ENCODE measurements around the gene MOB3A. TPM values are rescaled to one million over a fixed set of nuclear protein-coding genes. Genes with fewer than 3 reads are reported as not detected.

MOB3A gene
- total and polyA plus RNA-seq, 7 experiments from 2014 or later = 49.5 to 269 (median 114) TPM

- ATAC-seq (no peak), DNase-seq (peak in 1 of 9 donors; percentile 28)
- Mint-ChIP-seq H3K27me3 (no peaks in the 10 kb centered on the region), H3K9me3 (no peaks in the 10 kb centered on the region), H3K4me3 (peak overlapping the region in 8 of 10 donors; percentile 6 to 86 (median 45)), H3K27ac (peak overlapping the region in 8 of 9 donors; percentile 21 to 82 (median 75)), H3K36me3 (peaks cover 0 to 11% (median 0%) of the 10 kb centered on the region in 5 donors), H3K4me1 (peaks cover 4 to 66% (median 33%) of the 10 kb centered on the region in 7 donors)
- Histone ChIP-seq H3K27ac (ENCODE audit: low read depth, low read length) (peak overlapping the region; percentile 87), H3K27me3 (ENCODE audit: control insufficient read depth in 2 of 2, insufficient read depth in 2 of 2, low read length in 2 of 2) (no peaks in the 10 kb centered on the region), H3K36me3 (ENCODE audit: control insufficient read depth in 2 of 3, insufficient read depth in 3 of 3, low read length in 3 of 3) (peaks cover 0 to 71% (median 16%) of the 10 kb centered on the region in 3 experiments), H3K9me3 (ENCODE audit: control insufficient read depth in 2 of 3, low read length in 3 of 3) (no peaks in the 10 kb centered on the region), H3K4me1 (ENCODE audit: control insufficient read depth in 2 of 2, insufficient read depth in 2 of 2, low read length in 2 of 2) (peaks cover 48 to 69% of the 10 kb centered on the region in 2 donors), H3K4me3 (ENCODE audit: low read length) (no peak overlapping the region)
- CTCF ChIA-PET = interaction anchor here (0.5 to 1.1 kb wide), 3 partner anchors 13 to 226 kb away, joined by 3 to 4 read pairs (median 3); no protein-coding TSS in a partner anchor
- POLR2A ChIA-PET = interaction anchor here (1.2 to 2.6 kb wide), 6 partner anchors 12 to 36 kb away, joined by 3 to 10 read pairs (median 4); no protein-coding TSS in a partner anchor
- intact Hi-C loops (cut with micrococcal nuclease) = no loop called here
These were observed 48.5 kb downstream of the MOB3A start for GRCh38 chr19:2047449-2048103.

- Mint-ChIP-seq H3K9me3 (no peaks in the 10 kb centered on the region), H3K4me3 (peak overlapping the region in 5 of 10 donors; percentile 13 to 86 (median 36)), H3K36me3 (peaks cover 0 to 11% (median 0%) of the 10 kb centered on the region in 5 donors), H3K27ac (peak overlapping the region in 4 of 9 donors; percentile 42 to 87 (median 72)), H3K4me1 (peaks cover 4 to 65% (median 33%) of the 10 kb centered on the region in 7 donors), H3K27me3 (no peaks in the 10 kb centered on the region)
- POLR2A ChIA-PET = interaction anchor here (0.8 to 2.6 kb wide), 4 partner anchors 12 to 14 kb away, joined by 3 to 10 read pairs (median 4); no protein-coding TSS in a partner anchor
- H3K4me1 ChIP-seq (ENCODE audit: control insufficient read depth in 2 of 2, insufficient read depth in 2 of 2, low read length in 2 of 2) = peaks cover 46 to 68% of the 10 kb centered on the region in 2 donors
- intact Hi-C loops (cut with micrococcal nuclease) = no loop called here
- H3K36me3 ChIP-seq (ENCODE audit: control insufficient read depth in 2 of 3, insufficient read depth in 3 of 3, low read length in 3 of 3) = peaks cover 0 to 74% (median 19%) of the 10 kb centered on the region in 3 experiments
- ATAC-seq (no peak), DNase-seq (no peak)
- CTCF ChIA-PET = interaction anchor here (0.5 to 1.1 kb wide), 3 partner anchors 12 to 227 kb away, joined by 3 to 4 read pairs (median 3); no protein-coding TSS in a partner anchor
- no peaks in the 10 kb centered on the region for H3K27me3 ChIP-seq (ENCODE audit: control insufficient read depth in 2 of 2, insufficient read depth in 2 of 2, low read length in 2 of 2)
- H3K27ac ChIP-seq (ENCODE audit: low read depth, low read length) = peak overlapping the region; percentile 87
- H3K9me3 ChIP-seq (ENCODE audit: control insufficient read depth in 2 of 3, low read length in 3 of 3) = no peaks in the 10 kb centered on the region
- H3K4me3 ChIP-seq (ENCODE audit: low read length) = no peak overlapping the region
These were observed 49.1 kb downstream of the MOB3A start for GRCh38 chr19:2047076-2047448.

- H3K9me3 ChIP-seq (ENCODE audit: control insufficient read depth in 2 of 3, low read length in 3 of 3) = no peaks in the 10 kb centered on the region
- peaks cover 4 to 61% (median 30%) of the 10 kb centered on the region in 7 donors for H3K4me1 Mint-ChIP-seq
- DNase-seq = no peak
- no peak overlapping the region for H3K4me3 ChIP-seq (ENCODE audit: low read length)
- H3K27me3 ChIP-seq (ENCODE audit: control insufficient read depth in 2 of 2, insufficient read depth in 2 of 2, low read length in 2 of 2) = no peaks in the 10 kb centered on the region
- peaks cover 0 to 76% (median 19%) of the 10 kb centered on the region in 3 experiments for H3K36me3 ChIP-seq (ENCODE audit: control insufficient read depth in 2 of 3, insufficient read depth in 3 of 3, low read length in 3 of 3)
- intact Hi-C loops (cut with micrococcal nuclease) = no loop called here
- peak overlapping the region; percentile 87 for H3K27ac ChIP-seq (ENCODE audit: low read depth, low read length)
- H3K36me3 Mint-ChIP-seq = peaks cover 0 to 11% (median 0%) of the 10 kb centered on the region in 5 donors
- ChIA-PET CTCF (no interaction called here), POLR2A (interaction anchor here (0.7 to 6.5 kb wide), 6 partner anchors 11 to 41 kb away, joined by 3 to 34 read pairs (median 4); no protein-coding TSS in a partner anchor)
- peak overlapping the region in 3 of 10 donors; percentile 17 to 36 (median 31) for H3K4me3 Mint-ChIP-seq
- peaks cover 43 to 66% of the 10 kb centered on the region in 2 donors for H3K4me1 ChIP-seq (ENCODE audit: control insufficient read depth in 2 of 2, insufficient read depth in 2 of 2, low read length in 2 of 2)
- H3K27ac Mint-ChIP-seq = peak overlapping the region in 4 of 9 donors; percentile 42 to 87 (median 60)
- no peaks in the 10 kb centered on the region for H3K27me3 Mint-ChIP-seq
- H3K9me3 Mint-ChIP-seq = no peaks in the 10 kb centered on the region
- no peak for ATAC-seq
These were observed 49.8 kb downstream of the MOB3A start for GRCh38 chr19:2046046-2046907.

GRCh38 chr19:2045501-2046045, 50.6 kb downstream of the MOB3A start:
- Mint-ChIP-seq H3K27ac (peak overlapping the region in 3 of 9 donors; percentile 81 to 86 (median 84)), H3K4me3 (peak overlapping the region in 1 of 10 donors; percentile 31), H3K4me1 (peaks cover 4 to 61% (median 30%) of the 10 kb centered on the region in 7 donors), H3K27me3 (no peaks in the 10 kb centered on the region), H3K36me3 (peaks cover 0 to 11% (median 0%) of the 10 kb centered on the region in 5 donors), H3K9me3 (no peaks in the 10 kb centered on the region)
- Histone ChIP-seq H3K36me3 (ENCODE audit: control insufficient read depth in 2 of 3, insufficient read depth in 3 of 3, low read length in 3 of 3) (peaks cover 0 to 83% (median 25%) of the 10 kb centered on the region in 3 experiments), H3K4me1 (ENCODE audit: control insufficient read depth in 2 of 2, insufficient read depth in 2 of 2, low read length in 2 of 2) (peaks cover 48 to 72% of the 10 kb centered on the region in 2 donors), H3K27me3 (ENCODE audit: control insufficient read depth in 2 of 2, insufficient read depth in 2 of 2, low read length in 2 of 2) (no peaks in the 10 kb centered on the region), H3K4me3 (ENCODE audit: low read length) (no peak overlapping the region), H3K9me3 (ENCODE audit: control insufficient read depth in 2 of 3, low read length in 3 of 3) (no peaks in the 10 kb centered on the region), H3K27ac (ENCODE audit: low read depth, low read length) (peak overlapping the region; percentile 97)
- POLR2A ChIA-PET = interaction anchor here (0.8 to 6.5 kb wide), 2 partner anchors 13 to 42 kb away, joined by 3 to 34 read pairs; no protein-coding TSS in a partner anchor
- ATAC-seq (no peak), DNase-seq (no peak)
- intact Hi-C loops (cut with micrococcal nuclease) = no loop called here
- CTCF ChIA-PET = no interaction called here

- no peak for DNase-seq
- ChIA-PET POLR2A (interaction anchor here (0.7 to 6.5 kb wide), 4 partner anchors 10 to 51 kb away, joined by 3 to 34 read pairs (median 16); no protein-coding TSS in a partner anchor), CTCF (no interaction called here)
These were observed 51.2 kb downstream of the MOB3A start for GRCh38 chr19:2044709-2045500.

More at GRCh38 chr19:2044709-2045500, 51.2 kb downstream of the MOB3A start:
- H3K9me3 ChIP-seq (ENCODE audit: control insufficient read depth in 2 of 3, low read length in 3 of 3) = no peaks in the 10 kb centered on the region
- Mint-ChIP-seq H3K4me3 (peak overlapping the region in 4 of 10 donors; percentile 19 to 45 (median 32)), H3K27me3 (no peaks in the 10 kb centered on the region), H3K27ac (peak overlapping the region in 7 of 9 donors; percentile 62 to 92 (median 78)), H3K9me3 (no peaks in the 10 kb centered on the region), H3K36me3 (peaks cover 0 to 10% (median 0%) of the 10 kb centered on the region in 5 donors), H3K4me1 (peaks cover 4 to 60% (median 29%) of the 10 kb centered on the region in 7 donors)
- peaks cover 48 to 76% of the 10 kb centered on the region in 2 donors for H3K4me1 ChIP-seq (ENCODE audit: control insufficient read depth in 2 of 2, insufficient read depth in 2 of 2, low read length in 2 of 2)
- peak overlapping the region; percentile 97 for H3K27ac ChIP-seq (ENCODE audit: low read depth, low read length)
- H3K36me3 ChIP-seq (ENCODE audit: control insufficient read depth in 2 of 3, insufficient read depth in 3 of 3, low read length in 3 of 3) = peaks cover 0 to 84% (median 32%) of the 10 kb centered on the region in 3 experiments
- ATAC-seq = no peak
- H3K27me3 ChIP-seq (ENCODE audit: control insufficient read depth in 2 of 2, insufficient read depth in 2 of 2, low read length in 2 of 2) = no peaks in the 10 kb centered on the region
- no peak overlapping the region for H3K4me3 ChIP-seq (ENCODE audit: low read length)
- intact Hi-C loops (cut with micrococcal nuclease) = no loop called here
